ENCODE data around the gene TOX3. TPM values are rescaled to one million over a fixed set of nuclear protein-coding genes. Genes with fewer than 3 reads are reported as not detected.
A peak's percentile ranks its signal among the peaks of the same experiment; 100 is the strongest.

The TOX3 gene
- under 0.01 and 0.13 TPM in 2 replicates for total RNA-seq

- TF ChIP-seq, protein P1, sequence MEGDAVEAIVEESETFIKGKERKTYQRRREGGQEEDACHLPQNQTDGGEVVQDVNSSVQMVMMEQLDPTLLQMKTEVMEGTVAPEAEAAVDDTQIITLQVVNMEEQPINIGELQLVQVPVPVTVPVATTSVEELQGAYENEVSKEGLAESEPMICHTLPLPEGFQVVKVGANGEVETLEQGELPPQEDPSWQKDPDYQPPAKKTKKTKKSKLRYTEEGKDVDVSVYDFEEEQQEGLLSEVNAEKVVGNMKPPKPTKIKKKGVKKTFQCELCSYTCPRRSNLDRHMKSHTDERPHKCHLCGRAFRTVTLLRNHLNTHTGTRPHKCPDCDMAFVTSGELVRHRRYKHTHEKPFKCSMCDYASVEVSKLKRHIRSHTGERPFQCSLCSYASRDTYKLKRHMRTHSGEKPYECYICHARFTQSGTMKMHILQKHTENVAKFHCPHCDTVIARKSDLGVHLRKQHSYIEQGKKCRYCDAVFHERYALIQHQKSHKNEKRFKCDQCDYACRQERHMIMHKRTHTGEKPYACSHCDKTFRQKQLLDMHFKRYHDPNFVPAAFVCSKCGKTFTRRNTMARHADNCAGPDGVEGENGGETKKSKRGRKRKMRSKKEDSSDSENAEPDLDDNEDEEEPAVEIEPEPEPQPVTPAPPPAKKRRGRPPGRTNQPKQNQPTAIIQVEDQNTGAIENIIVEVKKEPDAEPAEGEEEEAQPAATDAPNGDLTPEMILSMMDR (IDR thresholded peaks at IDR 0.05; ENCODE audit: insufficient read depth, low read length, severe bottlenecking): no peak
- no peak for FAIRE-seq
- peaks cover 32% of the 10 kb centered on the region for H3K27me3 ChIP-seq (ENCODE audit: control insufficient read depth, insufficient read depth, low read length)
- no peaks in the 10 kb centered on the region for H3K36me3 ChIP-seq (ENCODE audit: control insufficient read depth, insufficient read depth, low read length)
- DNase-seq (ENCODE audit: low read depth): no peak
- H3K4me3 ChIP-seq (ENCODE audit: low read depth, low read length): peak within 1 kb of the TSS; percentile 9
These were observed at the start of gene TOX3 for GRCh38 chr16:52547004-52547833. Gene TOX3, minus strand, starts transcription at chr16:52547143. Its CDS starts 420 bp downstream, at chr16:52546723.

- FAIRE-seq (no peak), DNase-seq (ENCODE audit: low read depth) (no peak)
- TF ChIP-seq, protein P1 (IDR thresholded peaks at IDR 0.05; ENCODE audit: insufficient read depth, low read length, severe bottlenecking): no peak
- no peaks in the 10 kb centered on the region for H3K36me3 ChIP-seq (ENCODE audit: control insufficient read depth, insufficient read depth, low read length)
- no peak overlapping the region for H3K4me3 ChIP-seq (ENCODE audit: low read depth, low read length)
- H3K27me3 ChIP-seq (ENCODE audit: control insufficient read depth, insufficient read depth, low read length): no peaks in the 10 kb centered on the region
These were observed 45.8 kb upstream of the TOX3 start for GRCh38 chr16:52592778-52593177.

- TF ChIP-seq, protein P1 (IDR thresholded peaks at IDR 0.05; ENCODE audit: insufficient read depth, low read length, severe bottlenecking): no peak
- Histone ChIP-seq H3K4me3 (ENCODE audit: low read depth, low read length) (no peak overlapping the region), H3K27me3 (ENCODE audit: control insufficient read depth, insufficient read depth, low read length) (no peaks in the 10 kb centered on the region), H3K36me3 (ENCODE audit: control insufficient read depth, insufficient read depth, low read length) (no peaks in the 10 kb centered on the region)
- DNase-seq (ENCODE audit: low read depth): no peak
- no peak for FAIRE-seq
These were observed 45.1 kb upstream of the TOX3 start for GRCh38 chr16:52591934-52592592.

DNA sequence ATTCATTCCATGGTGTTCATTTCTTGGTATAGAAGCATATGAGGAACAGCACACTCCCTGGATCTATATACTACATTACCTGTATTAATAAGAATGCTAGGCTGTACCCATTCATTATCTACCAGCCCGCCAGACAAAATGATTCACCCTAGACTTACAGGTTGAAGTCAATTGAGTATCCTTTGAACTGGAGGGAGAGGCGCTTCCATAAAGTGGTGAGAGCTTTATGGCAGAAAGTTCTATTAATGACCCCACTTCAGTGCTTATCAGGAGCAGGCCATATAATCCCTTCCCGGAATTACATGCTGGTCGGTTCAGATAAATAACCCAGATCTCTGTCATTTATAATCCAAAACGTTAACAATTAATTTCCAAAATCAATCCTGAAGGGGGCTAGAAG lies 44.5 kb upstream of the TOX3 start:
- DNase-seq (ENCODE audit: low read depth) (no peak), FAIRE-seq (no peak)
- Histone ChIP-seq H3K4me3 (ENCODE audit: low read depth, low read length) (no peak overlapping the region), H3K27me3 (ENCODE audit: control insufficient read depth, insufficient read depth, low read length) (no peaks in the 10 kb centered on the region), H3K36me3 (ENCODE audit: control insufficient read depth, insufficient read depth, low read length) (no peaks in the 10 kb centered on the region)
- TF ChIP-seq, protein P1 (IDR thresholded peaks at IDR 0.05; ENCODE audit: insufficient read depth, low read length, severe bottlenecking): no peak

DNA sequence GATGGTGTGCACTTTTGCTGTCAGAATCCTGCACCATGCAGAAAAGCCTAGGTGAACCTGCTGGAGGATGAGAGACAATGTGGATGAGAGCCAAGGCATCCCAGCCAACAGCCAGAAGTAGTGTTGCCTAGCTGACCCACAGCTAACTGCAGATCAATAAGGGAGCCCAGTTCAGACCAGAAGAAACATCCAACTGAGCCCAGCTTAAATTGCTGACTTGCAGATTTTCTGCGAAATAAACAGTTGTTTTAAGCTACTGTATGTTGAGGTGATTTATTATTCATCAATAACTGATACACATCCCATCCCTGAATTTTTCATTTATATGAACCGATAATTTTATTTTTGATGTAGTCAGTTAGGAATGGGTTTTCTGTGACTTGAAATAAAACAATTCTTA lies 39.2 kb upstream of the TOX3 start:
- TF ChIP-seq, protein P1 (IDR thresholded peaks at IDR 0.05; ENCODE audit: insufficient read depth, low read length, severe bottlenecking): no peak
- FAIRE-seq (no peak), DNase-seq (ENCODE audit: low read depth) (no peak)
- Histone ChIP-seq H3K27me3 (ENCODE audit: control insufficient read depth, insufficient read depth, low read length) (peaks cover 2% of the 10 kb centered on the region), H3K36me3 (ENCODE audit: control insufficient read depth, insufficient read depth, low read length) (no peaks in the 10 kb centered on the region), H3K4me3 (ENCODE audit: low read depth, low read length) (no peak overlapping the region)
